ENCODE data around the gene MBNL3. TPM values are rescaled to one million over a fixed set of nuclear protein-coding genes. Genes with fewer than 3 reads are reported as not detected.

MBNL3 gene
- total RNA-seq, 4 donors from 2014 or later, result 4.6 to 40.8 (median 34.3) TPM

GRCh38 chrX:132520792-132521191 is 32.0 kb upstream of the MBNL3 start:
- no peak for DNase-seq
- Histone ChIP-seq H3K36me3 (no peaks in the 10 kb centered on the region), H3K4me1 (no peaks in the 10 kb centered on the region), H3K9me3 (no peaks in the 10 kb centered on the region), H3K27ac (no peak overlapping the region), H3K4me3 (no peak overlapping the region), H3K27me3 (no peaks in the 10 kb centered on the region)
- TF ChIP-seq EP300 (IDR thresholded peaks at IDR 0.05; ENCODE audit: low read depth) (no peak), POLR2AphosphoS5 (IDR thresholded peaks at IDR 0.05) (no peak), CTCF (IDR thresholded peaks at IDR 0.05) (no peak), POLR2A (IDR thresholded peaks at IDR 0.05) (no peak)
- in situ Hi-C loops (cut with MboI; ENCODE audit: low pct_ligation_motif_present in 1 of 4, low pct_unique_long_range_greater_than_20kb in 1 of 4, low sequenced_read_pairs in 3 of 4) (no loop called here), intact Hi-C loops (cut with DNase I; ENCODE audit: low total_unique reads) (no loop called here)
- 29 to 60% methylated on average over 1 of the region's 1 CpG for WGBS, 2 donors (ENCODE audit: low coverage in 1 of 2)

GRCh38 chrX:132520213-132520612 is 31.4 kb upstream of the MBNL3 start:
- no peak overlapping the region for H3K27ac ChIP-seq
- WGBS, 2 donors (ENCODE audit: low coverage in 1 of 2), result 64 to 100% methylated on average over 1 to 3 of the region's 3 CpGs
- TF ChIP-seq POLR2AphosphoS5 (IDR thresholded peaks at IDR 0.05) (no peak), EP300 (IDR thresholded peaks at IDR 0.05; ENCODE audit: low read depth) (no peak), POLR2A (IDR thresholded peaks at IDR 0.05) (no peak), CTCF (IDR thresholded peaks at IDR 0.05) (no peak)
- no peaks in the 10 kb centered on the region for H3K4me1 ChIP-seq
- H3K27me3 ChIP-seq, result no peaks in the 10 kb centered on the region
- no peaks in the 10 kb centered on the region for H3K36me3 ChIP-seq
- no peak overlapping the region for H3K4me3 ChIP-seq
- in situ Hi-C loops (cut with MboI; ENCODE audit: low pct_ligation_motif_present in 1 of 4, low pct_unique_long_range_greater_than_20kb in 1 of 4, low sequenced_read_pairs in 3 of 4), result no loop called here
- no peaks in the 10 kb centered on the region for H3K9me3 ChIP-seq
- intact Hi-C loops (cut with DNase I; ENCODE audit: low total_unique reads), result no loop called here
- no peak for DNase-seq

GRCh38 chrX:132518401-132518800 is 29.6 kb upstream of the MBNL3 start:
- intact Hi-C loops (cut with DNase I; ENCODE audit: low total_unique reads), result no loop called here
- H3K9me3 ChIP-seq, result no peaks in the 10 kb centered on the region
- 72% methylated on average over 1 of the region's 1 CpG; no CpG with 5 or more reads in 1 of the 2 donors for WGBS, 2 donors (ENCODE audit: low coverage in 1 of 2)
- DNase-seq, result no peak
- TF ChIP-seq EP300 (IDR thresholded peaks at IDR 0.05; ENCODE audit: low read depth) (no peak), CTCF (IDR thresholded peaks at IDR 0.05) (no peak), POLR2A (IDR thresholded peaks at IDR 0.05) (no peak), POLR2AphosphoS5 (IDR thresholded peaks at IDR 0.05) (no peak)
- H3K27me3 ChIP-seq, result no peaks in the 10 kb centered on the region
- H3K4me1 ChIP-seq, result no peaks in the 10 kb centered on the region
- H3K36me3 ChIP-seq, result no peaks in the 10 kb centered on the region
- in situ Hi-C loops (cut with MboI; ENCODE audit: low pct_ligation_motif_present in 1 of 4, low pct_unique_long_range_greater_than_20kb in 1 of 4, low sequenced_read_pairs in 3 of 4), result no loop called here
- no peak overlapping the region for H3K4me3 ChIP-seq
- H3K27ac ChIP-seq, result no peak overlapping the region

DNA sequence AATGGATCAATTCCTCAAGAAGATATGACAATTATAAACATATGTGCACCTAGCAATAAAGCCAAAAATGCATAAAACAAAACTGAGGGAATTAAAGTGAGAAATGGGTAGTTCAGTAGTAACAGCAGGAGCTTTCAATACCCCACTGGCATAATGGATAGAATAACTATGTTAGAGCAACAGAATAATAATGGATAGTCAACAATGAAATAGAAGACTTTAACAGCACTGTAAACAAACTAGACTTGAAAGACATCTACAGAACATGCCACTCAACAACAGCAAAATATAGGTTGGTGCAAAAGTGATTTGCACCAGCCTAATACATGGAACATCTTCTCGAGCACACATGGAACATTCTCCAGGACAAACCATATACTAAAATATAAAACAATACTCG is 20.0 kb upstream of the MBNL3 start:
- no peaks in the 10 kb centered on the region for H3K36me3 ChIP-seq
- H3K4me3 ChIP-seq, result no peak overlapping the region
- no peak for DNase-seq
- no peaks in the 10 kb centered on the region for H3K27me3 ChIP-seq
- 50 to 73% methylated on average over 1 to 2 of the region's 2 CpGs for WGBS, 2 donors (ENCODE audit: low coverage in 1 of 2)
- intact Hi-C loops (cut with DNase I; ENCODE audit: low total_unique reads) (no loop called here), in situ Hi-C loops (cut with MboI; ENCODE audit: low pct_ligation_motif_present in 1 of 4, low pct_unique_long_range_greater_than_20kb in 1 of 4, low sequenced_read_pairs in 3 of 4) (no loop called here)
- no peaks in the 10 kb centered on the region for H3K9me3 ChIP-seq
- no peak overlapping the region for H3K27ac ChIP-seq
- no peaks in the 10 kb centered on the region for H3K4me1 ChIP-seq
- TF ChIP-seq EP300 (IDR thresholded peaks at IDR 0.05; ENCODE audit: low read depth) (no peak), POLR2AphosphoS5 (IDR thresholded peaks at IDR 0.05) (no peak), POLR2A (IDR thresholded peaks at IDR 0.05) (no peak)

GRCh38 chrX:132505116-132505515 is 16.3 kb upstream of the MBNL3 start:
- intact Hi-C loops (cut with DNase I; ENCODE audit: low total_unique reads) (no loop called here), in situ Hi-C loops (cut with MboI; ENCODE audit: low pct_ligation_motif_present in 1 of 4, low pct_unique_long_range_greater_than_20kb in 1 of 4, low sequenced_read_pairs in 3 of 4) (no loop called here)
- TF ChIP-seq POLR2A (IDR thresholded peaks at IDR 0.05) (no peak), CTCF (IDR thresholded peaks at IDR 0.05) (peak in 3 of 5 experiments; percentile 14 to 26 (median 16))
- H3K9me3 ChIP-seq, result no peaks in the 10 kb centered on the region
- no peaks in the 10 kb centered on the region for H3K36me3 ChIP-seq
- no peaks in the 10 kb centered on the region for H3K27me3 ChIP-seq
- WGBS, 2 donors (ENCODE audit: low coverage in 1 of 2), result 43% methylated on average over 3 of the region's 3 CpGs; no CpG with 5 or more reads in 1 of the 2 donors
- peak overlapping the region in 1 of 4 donors; percentile 33 for H3K27ac ChIP-seq
- H3K4me3 ChIP-seq, result no peak overlapping the region
- H3K4me1 ChIP-seq, result no peaks in the 10 kb centered on the region
- DNase-seq, result peak; percentile 16
